GM19099 (cell line): ENCODE measurements around the gene PTPRN2.

Experiments used
- POLR2A ChIP-seq: IDR thresholded peaks from 3 replicates; pipeline ENCODE4 v1.6.1; 2011; ENCODE audit warnings: low read depth; ENCODE audit not compliant: insufficient read length; ENCODE audit errors: extremely low read depth

The PTPRN2 gene

GRCh38 chr7:158281441-158281840, 306.2 kb downstream of the PTPRN2 start:
- TF ChIP-seq POLR2A = no peak

GRCh38 chr7:158280448-158281144, 307.0 kb downstream of the PTPRN2 start:
- TF ChIP-seq POLR2A = no peak

DNA sequence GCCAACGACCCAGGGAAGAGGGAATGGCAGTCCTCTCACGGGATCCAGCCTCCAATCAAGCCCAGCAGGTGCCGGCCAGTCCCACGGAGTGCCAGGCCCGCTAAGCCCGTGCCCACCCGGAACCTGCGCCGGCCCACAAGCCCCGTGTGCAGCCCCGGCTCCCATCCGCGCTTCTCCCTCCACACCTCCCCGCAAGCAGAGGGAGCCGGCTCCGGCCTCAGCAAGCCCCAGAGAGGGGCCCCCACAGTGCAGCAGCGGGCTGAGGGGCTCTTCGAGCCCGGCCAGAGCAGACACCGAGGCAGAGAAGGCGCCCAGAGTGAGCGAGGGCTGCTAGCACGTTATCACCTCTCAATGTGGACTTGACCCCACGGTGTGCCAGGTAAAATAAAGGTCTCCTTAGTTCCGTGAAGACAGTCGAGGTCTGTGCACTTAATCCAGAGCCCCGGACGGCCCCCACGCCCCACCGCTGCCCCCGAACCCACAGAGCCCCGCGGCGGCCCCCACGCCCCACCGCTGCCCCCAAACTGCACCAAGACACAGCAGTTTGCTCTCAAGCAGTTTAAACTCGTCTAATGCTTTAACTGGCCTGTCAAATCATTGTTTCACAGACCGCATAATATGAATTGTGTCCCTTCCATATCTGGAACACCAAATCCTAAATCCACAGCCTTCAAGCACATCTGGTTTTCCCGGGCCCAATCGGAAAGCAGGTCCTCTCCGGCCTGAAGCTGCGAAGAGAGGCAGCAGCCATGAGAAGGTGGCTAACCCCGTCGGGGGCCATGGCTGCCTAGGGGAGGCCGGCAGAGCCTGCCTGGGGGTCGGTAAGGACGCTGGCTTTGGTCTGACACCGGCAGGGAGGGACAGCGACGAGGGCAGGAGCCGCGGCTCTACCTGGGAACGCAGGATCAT, 307.8 kb downstream of the PTPRN2 start:
- TF ChIP-seq POLR2A = no peak

- TF ChIP-seq POLR2A = no peak
Measured at GRCh38 chr7:158278745-158279320, 308.8 kb downstream of the PTPRN2 start.

DNA sequence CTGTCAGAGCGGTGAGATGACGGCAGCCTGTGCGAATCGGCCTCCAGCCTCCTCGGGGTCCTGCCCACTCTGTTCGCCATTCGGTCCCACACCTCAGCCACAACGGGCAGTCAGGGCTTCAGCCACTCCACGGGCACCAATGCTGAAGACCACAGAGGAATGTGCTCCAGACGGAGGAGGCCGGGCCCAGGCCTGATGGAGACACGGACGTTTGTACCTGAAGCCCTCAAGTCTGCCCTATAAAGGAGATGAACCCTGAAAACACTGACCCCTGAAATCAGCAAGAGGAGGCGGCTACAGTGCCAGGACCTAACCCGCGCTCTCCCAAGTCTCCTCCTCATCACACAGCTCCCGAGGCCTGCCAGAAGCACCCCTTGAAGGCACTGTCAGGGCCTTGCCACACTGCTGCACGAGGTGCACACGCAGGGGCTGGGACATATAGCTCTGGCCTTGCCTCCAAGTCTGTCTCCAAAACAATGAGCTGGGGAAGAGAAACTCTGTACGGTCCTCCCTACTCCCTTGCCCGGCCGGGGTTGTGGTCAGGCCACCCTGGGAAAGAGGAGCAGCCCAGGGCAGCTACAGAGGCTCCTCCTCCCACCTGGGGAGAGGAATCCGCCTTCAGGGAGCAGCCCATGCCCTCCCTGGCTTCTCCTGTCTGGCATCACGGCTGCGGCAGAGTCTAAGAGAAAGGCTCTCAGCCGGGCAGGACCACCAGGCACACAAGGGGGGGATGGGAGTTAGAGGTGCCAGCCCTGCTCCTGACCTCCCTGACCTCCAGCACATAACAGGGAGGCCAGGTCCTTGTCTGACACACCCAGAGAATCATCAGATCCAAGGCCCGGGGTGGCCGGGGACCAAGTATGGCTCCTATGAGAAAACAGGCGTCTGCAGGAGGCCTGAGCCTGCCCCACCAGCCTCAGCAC, 310.1 kb downstream of the PTPRN2 start:
- TF ChIP-seq POLR2A = no peak

GRCh38 chr7:158276414-158277218, 311.0 kb downstream of the PTPRN2 start:
- no peak for TF ChIP-seq POLR2A

DNA sequence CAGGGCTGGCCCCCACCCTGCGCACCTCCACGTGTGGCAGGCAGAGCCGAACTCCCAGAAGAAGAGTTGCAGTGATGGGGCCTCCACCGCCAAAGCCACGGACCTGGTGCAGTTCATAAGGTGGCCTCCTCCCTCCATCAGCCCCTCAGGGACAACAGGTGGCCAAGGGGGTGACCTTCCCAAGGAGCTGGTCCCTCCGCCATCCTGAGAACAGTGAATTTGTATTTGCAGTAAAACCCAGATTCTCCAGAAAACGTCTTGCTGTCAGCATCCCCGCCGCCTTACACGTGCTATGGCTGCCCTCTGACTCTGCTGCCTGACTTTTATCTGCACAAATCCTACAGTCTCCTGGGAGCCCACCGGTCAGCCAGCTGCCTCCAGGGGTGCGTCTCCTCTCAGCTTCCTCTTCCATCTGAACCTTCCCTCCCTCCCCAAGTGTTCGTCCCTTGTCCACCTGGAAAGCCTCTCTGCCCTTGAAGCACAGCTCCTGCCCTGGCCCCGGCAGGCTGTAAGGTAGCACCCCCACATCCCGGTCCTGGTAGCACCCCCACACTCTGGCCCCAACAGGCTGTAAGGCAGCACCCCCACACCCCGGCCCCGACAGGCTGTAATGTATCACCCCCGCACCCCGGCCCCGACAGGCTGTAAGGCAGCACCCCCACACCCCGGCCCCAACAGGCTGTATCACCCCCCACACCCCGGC, 311.8 kb downstream of the PTPRN2 start:
- no peak for TF ChIP-seq POLR2A

DNA sequence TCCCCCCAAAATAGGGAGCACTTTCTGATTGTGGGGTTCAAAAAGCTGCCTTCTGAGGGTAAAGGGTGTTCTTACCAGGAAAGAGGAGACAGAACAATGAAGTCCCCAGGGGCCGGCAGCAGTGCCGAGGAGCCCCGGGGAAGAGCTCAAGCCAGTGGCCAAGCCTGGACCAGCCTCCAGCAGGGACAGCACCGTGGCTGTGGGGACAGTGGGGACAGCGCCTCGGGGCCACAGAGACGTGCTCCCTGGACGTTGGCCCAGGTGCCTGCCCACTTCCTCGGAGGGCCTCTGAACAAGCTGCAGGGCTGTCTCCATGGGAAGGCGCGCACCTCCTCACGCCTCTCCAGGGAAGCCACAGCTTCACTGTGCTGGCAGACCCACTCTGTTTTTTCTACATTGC, 312.6 kb downstream of the PTPRN2 start:
- no peak for TF ChIP-seq POLR2A

- TF ChIP-seq POLR2A = no peak
Measured at GRCh38 chr7:158274404-158274811, 313.2 kb downstream of the PTPRN2 start.

GRCh38 chr7:158273138-158273651, 314.4 kb downstream of the PTPRN2 start:
- no peak for TF ChIP-seq POLR2A

GRCh38 chr7:158272509-158273137, 315.0 kb downstream of the PTPRN2 start:
- no peak for TF ChIP-seq POLR2A

DNA sequence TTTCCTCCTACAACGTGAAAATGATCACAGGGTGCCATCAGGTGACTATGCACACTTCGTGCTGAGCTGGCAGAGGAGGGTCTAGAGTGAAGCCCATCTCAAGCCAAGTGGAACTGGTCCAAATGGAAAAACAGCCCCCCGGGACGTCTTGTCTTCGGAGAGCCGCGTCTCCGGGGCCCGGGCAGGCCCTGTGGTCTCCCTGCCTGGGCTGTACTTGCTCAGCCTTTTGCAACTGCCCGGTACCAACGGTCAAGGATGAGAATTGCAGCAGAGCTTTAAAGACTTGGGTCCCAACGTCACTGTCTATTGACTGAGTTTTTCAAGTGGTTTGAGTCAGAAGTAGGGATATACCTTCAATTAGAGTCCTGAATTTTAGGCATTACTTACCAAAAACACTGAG, 315.5 kb downstream of the PTPRN2 start:
- TF ChIP-seq POLR2A = no peak

- no peak for TF ChIP-seq POLR2A
Measured at GRCh38 chr7:158271646-158272045, 316.0 kb downstream of the PTPRN2 start.
